HEK293 (cell line): ENCODE data around the gene CAB39.

ENCODE experiments used
- GFI1B ChIP-seq: fragments of 450-650 bp; formaldehyde crosslinking; IDR thresholded peaks from 2 replicates; pipeline ENCODE4 v1.5.1; 2016; ENCODE audit warnings: missing biosample characterization, missing genetic modification characterization
- KLF7 ChIP-seq: fragments of 450-650 bp; formaldehyde crosslinking; IDR thresholded peaks from 2 replicates; pipeline ENCODE4 v1.5.1; 2016; ENCODE audit warnings: missing biosample characterization, missing genetic modification characterization, borderline replicate concordance
- MZF1 ChIP-seq: fragments of 450-650 bp; formaldehyde crosslinking; IDR thresholded peaks from 2 replicates; pipeline ENCODE4 v1.5.1; 2017; ENCODE audit warnings: missing biosample characterization, missing genetic modification characterization, borderline replicate concordance
- SCRT1 ChIP-seq: fragments of 450-650 bp; formaldehyde crosslinking; IDR thresholded peaks from 2 replicates; pipeline ENCODE4 v1.5.1; 2016; ENCODE audit warnings: missing biosample characterization, missing genetic modification characterization, borderline replicate concordance
- SP2 ChIP-seq: fragments of 450-650 bp; formaldehyde crosslinking; IDR thresholded peaks from 2 replicates; pipeline ENCODE4 v1.5.1; 2016; ENCODE audit warnings: missing biosample characterization, missing genetic modification characterization
- SP7 ChIP-seq: fragments of 450-650 bp; formaldehyde crosslinking; IDR thresholded peaks from 2 replicates; pipeline ENCODE4 v1.5.1; 2016; ENCODE audit warnings: missing biosample characterization, missing genetic modification characterization
- ZBTB7A ChIP-seq: fragments of 450-650 bp; formaldehyde crosslinking; IDR thresholded peaks from 2 replicates; pipeline ENCODE4 v1.5.1; 2016; ENCODE audit warnings: low read depth, missing biosample characterization, missing genetic modification characterization
- ZEB2 ChIP-seq: fragments of 450-650 bp; formaldehyde crosslinking; IDR thresholded peaks from 2 replicates; pipeline ENCODE4 v1.5.1; 2016; ENCODE audit warnings: missing biosample characterization, missing genetic modification characterization
- ZNF514 ChIP-seq: fragments of 450-650 bp; formaldehyde crosslinking; IDR thresholded peaks from 2 replicates; pipeline ENCODE4 v1.5.1; 2016; ENCODE audit warnings: missing biosample characterization, missing genetic modification characterization
- ZNF571 ChIP-seq: fragments of 450-650 bp; formaldehyde crosslinking; IDR thresholded peaks from 2 replicates; pipeline ENCODE4 v1.5.0; 2017; ENCODE audit warnings: missing biosample characterization, missing genetic modification characterization
- ZNF600 ChIP-seq: fragments of 450-650 bp; formaldehyde crosslinking; IDR thresholded peaks from 2 replicates; pipeline ENCODE4 v1.5.1; 2016; ENCODE audit warnings: missing biosample characterization, missing genetic modification characterization
- ZNF624 ChIP-seq: fragments of 450-650 bp; formaldehyde crosslinking; IDR thresholded peaks from 2 replicates; pipeline ENCODE4 v1.5.1; 2017; ENCODE audit warnings: missing biosample characterization, missing genetic modification characterization
- ZNF654 ChIP-seq: fragments of 450-650 bp; formaldehyde crosslinking; IDR thresholded peaks from 2 replicates; pipeline ENCODE4 v1.5.1; 2016; ENCODE audit warnings: low read depth, missing biosample characterization, missing genetic modification characterization
- ZNF660 ChIP-seq: fragments of 450-650 bp; IDR thresholded peaks from 2 replicates; pipeline ENCODE4 v1.5.1; 2018; ENCODE audit warnings: missing biosample characterization, mild to moderate bottlenecking, missing genetic modification characterization
- ZNF837 ChIP-seq: fragments of 450-650 bp; formaldehyde crosslinking; IDR thresholded peaks from 2 replicates; pipeline ENCODE4 v1.5.1; 2016; ENCODE audit warnings: missing biosample characterization, missing genetic modification characterization
- ZSCAN30 ChIP-seq: fragments of 450-650 bp; IDR thresholded peaks from 2 replicates; pipeline ENCODE4 v1.5.1; 2018; ENCODE audit warnings: missing biosample characterization, mild to moderate bottlenecking, missing genetic modification characterization, moderate library complexity
- TF ChIP-seq, protein P1 (sequence below): fragments of 450-650 bp; formaldehyde crosslinking; IDR thresholded peaks from 2 replicates; pipeline ENCODE4 v1.5.1; 2016; ENCODE audit warnings: missing biosample characterization, missing genetic modification characterization, borderline replicate concordance
- TF ChIP-seq, protein P2 (sequence below): fragments of 450-650 bp; formaldehyde crosslinking; IDR thresholded peaks from 2 replicates; pipeline ENCODE4 v1.5.1; 2017; ENCODE audit warnings: missing biosample characterization, missing genetic modification characterization
- TF ChIP-seq, protein P3 (sequence below): fragments of 450-650 bp; formaldehyde crosslinking; optimal IDR thresholded peaks from 2 replicates; pipeline ENCODE3; 2016; ENCODE audit warnings: missing biosample characterization, mild to moderate bottlenecking, missing genetic modification characterization
- TF ChIP-seq, protein P4 (sequence below): fragments of 450-650 bp; formaldehyde crosslinking; IDR thresholded peaks from 2 replicates; pipeline ENCODE4 v1.5.1; 2017; ENCODE audit warnings: missing biosample characterization, missing genetic modification characterization
- TF ChIP-seq, protein P5 (sequence below): fragments of 450-650 bp; formaldehyde crosslinking; IDR thresholded peaks from 2 replicates; pipeline ENCODE4 v1.5.1; 2016; ENCODE audit warnings: missing biosample characterization, missing genetic modification characterization, low read depth
- TF ChIP-seq, protein P6 (sequence below): fragments of 450-650 bp; formaldehyde crosslinking; IDR thresholded peaks from 2 replicates; pipeline ENCODE4 v1.5.1; 2016; ENCODE audit warnings: missing biosample characterization, missing genetic modification characterization, low read depth
- TF ChIP-seq, protein P7 (sequence below): fragments of 450-650 bp; formaldehyde crosslinking; IDR thresholded peaks from 2 replicates; pipeline ENCODE4 v1.5.1; 2016; ENCODE audit warnings: missing biosample characterization, missing genetic modification characterization

Gene CAB39

DNA sequence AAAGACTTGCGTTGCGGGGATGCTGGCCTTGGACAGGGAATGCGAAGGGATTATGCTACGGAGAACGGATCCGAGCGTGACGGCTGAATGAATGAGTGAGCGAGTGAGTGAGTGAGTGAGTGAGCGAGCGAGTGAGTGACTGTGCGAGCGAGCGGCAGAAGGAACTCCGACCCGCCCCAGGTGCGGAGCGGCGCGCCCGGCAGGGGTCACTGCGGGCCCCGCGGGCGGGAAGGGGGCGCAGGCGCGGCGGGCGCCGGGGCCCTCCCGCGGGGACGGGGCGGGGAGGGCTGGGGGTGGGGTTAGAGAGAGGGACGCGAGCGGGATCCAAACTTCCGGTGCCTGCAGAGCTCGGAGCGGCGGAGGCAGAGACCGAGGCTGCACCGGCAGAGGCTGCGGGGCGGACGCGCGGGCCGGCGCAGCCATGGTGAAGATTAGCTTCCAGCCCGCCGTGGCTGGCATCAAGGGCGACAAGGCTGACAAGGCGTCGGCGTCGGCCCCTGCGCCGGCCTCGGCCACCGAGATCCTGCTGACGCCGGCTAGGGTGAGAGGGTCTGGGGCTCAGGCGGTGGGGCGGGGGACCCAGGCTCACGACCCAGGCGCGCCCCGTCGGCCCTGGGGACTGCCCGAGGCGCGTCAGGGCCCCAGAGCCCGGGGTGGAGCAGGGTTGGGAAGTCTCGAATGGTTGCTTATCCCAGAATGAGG lies 152.1 kb downstream of the CAB39 start, which contains the start of gene ITM2C (continued):
- TF ChIP-seq, protein P1, sequence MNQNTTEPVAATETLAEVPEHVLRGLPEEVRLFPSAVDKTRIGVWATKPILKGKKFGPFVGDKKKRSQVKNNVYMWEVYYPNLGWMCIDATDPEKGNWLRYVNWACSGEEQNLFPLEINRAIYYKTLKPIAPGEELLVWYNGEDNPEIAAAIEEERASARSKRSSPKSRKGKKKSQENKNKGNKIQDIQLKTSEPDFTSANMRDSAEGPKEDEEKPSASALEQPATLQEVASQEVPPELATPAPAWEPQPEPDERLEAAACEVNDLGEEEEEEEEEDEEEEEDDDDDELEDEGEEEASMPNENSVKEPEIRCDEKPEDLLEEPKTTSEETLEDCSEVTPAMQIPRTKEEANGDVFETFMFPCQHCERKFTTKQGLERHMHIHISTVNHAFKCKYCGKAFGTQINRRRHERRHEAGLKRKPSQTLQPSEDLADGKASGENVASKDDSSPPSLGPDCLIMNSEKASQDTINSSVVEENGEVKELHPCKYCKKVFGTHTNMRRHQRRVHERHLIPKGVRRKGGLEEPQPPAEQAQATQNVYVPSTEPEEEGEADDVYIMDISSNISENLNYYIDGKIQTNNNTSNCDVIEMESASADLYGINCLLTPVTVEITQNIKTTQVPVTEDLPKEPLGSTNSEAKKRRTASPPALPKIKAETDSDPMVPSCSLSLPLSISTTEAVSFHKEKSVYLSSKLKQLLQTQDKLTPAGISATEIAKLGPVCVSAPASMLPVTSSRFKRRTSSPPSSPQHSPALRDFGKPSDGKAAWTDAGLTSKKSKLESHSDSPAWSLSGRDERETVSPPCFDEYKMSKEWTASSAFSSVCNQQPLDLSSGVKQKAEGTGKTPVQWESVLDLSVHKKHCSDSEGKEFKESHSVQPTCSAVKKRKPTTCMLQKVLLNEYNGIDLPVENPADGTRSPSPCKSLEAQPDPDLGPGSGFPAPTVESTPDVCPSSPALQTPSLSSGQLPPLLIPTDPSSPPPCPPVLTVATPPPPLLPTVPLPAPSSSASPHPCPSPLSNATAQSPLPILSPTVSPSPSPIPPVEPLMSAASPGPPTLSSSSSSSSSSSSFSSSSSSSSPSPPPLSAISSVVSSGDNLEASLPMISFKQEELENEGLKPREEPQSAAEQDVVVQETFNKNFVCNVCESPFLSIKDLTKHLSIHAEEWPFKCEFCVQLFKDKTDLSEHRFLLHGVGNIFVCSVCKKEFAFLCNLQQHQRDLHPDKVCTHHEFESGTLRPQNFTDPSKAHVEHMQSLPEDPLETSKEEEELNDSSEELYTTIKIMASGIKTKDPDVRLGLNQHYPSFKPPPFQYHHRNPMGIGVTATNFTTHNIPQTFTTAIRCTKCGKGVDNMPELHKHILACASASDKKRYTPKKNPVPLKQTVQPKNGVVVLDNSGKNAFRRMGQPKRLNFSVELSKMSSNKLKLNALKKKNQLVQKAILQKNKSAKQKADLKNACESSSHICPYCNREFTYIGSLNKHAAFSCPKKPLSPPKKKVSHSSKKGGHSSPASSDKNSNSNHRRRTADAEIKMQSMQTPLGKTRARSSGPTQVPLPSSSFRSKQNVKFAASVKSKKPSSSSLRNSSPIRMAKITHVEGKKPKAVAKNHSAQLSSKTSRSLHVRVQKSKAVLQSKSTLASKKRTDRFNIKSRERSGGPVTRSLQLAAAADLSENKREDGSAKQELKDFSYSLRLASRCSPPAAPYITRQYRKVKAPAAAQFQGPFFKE (tag by site-specific recombination), result no peak
- TF ChIP-seq ZSCAN30 (no peak), ZNF837 (tag by site-specific recombination) (0 out of 2 replicates have a peak, but pooled peaks have one; percentile 53), ZNF571 (tag by site-specific recombination) (no peak), ZBTB7A (tag by site-specific recombination) (0 out of 2 replicates have a peak, but pooled peaks have one; percentile 55), SP2 (tag by site-specific recombination) (peak; percentile 43), SCRT1 (tag by site-specific recombination) (no peak), SP7 (0 out of 2 replicates have a peak, but pooled peaks have one; percentile 52), ZNF600 (tag by site-specific recombination) (peak; percentile 72), GFI1B (no peak), ZNF514 (tag by site-specific recombination) (no peak), MZF1 (tag by site-specific recombination) (peak; percentile 30; the same call in 1 of the 2 replicates), ZNF654 (tag by site-specific recombination) (no peak), ZEB2 (tag by site-specific recombination) (peak; percentile 82), ZNF660 (tag by site-specific recombination) (no peak), ZNF624 (no peak), KLF7 (tag by site-specific recombination) (no peak)
- TF ChIP-seq, protein P2, sequence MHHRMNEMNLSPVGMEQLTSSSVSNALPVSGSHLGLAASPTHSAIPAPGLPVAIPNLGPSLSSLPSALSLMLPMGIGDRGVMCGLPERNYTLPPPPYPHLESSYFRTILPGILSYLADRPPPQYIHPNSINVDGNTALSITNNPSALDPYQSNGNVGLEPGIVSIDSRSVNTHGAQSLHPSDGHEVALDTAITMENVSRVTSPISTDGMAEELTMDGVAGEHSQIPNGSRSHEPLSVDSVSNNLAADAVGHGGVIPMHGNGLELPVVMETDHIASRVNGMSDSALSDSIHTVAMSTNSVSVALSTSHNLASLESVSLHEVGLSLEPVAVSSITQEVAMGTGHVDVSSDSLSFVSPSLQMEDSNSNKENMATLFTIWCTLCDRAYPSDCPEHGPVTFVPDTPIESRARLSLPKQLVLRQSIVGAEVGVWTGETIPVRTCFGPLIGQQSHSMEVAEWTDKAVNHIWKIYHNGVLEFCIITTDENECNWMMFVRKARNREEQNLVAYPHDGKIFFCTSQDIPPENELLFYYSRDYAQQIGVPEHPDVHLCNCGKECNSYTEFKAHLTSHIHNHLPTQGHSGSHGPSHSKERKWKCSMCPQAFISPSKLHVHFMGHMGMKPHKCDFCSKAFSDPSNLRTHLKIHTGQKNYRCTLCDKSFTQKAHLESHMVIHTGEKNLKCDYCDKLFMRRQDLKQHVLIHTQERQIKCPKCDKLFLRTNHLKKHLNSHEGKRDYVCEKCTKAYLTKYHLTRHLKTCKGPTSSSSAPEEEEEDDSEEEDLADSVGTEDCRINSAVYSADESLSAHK (tag by site-specific recombination), result no peak
- TF ChIP-seq, protein P3, sequence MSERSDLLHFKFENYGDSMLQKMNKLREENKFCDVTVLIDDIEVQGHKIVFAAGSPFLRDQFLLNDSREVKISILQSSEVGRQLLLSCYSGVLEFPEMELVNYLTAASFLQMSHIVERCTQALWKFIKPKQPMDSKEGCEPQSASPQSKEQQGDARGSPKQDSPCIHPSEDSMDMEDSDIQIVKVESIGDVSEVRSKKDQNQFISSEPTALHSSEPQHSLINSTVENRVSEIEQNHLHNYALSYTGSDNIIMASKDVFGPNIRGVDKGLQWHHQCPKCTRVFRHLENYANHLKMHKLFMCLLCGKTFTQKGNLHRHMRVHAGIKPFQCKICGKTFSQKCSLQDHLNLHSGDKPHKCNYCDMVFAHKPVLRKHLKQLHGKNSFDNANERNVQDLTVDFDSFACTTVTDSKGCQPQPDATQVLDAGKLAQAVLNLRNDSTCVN, result peak; percentile 71
- TF ChIP-seq, protein P4, sequence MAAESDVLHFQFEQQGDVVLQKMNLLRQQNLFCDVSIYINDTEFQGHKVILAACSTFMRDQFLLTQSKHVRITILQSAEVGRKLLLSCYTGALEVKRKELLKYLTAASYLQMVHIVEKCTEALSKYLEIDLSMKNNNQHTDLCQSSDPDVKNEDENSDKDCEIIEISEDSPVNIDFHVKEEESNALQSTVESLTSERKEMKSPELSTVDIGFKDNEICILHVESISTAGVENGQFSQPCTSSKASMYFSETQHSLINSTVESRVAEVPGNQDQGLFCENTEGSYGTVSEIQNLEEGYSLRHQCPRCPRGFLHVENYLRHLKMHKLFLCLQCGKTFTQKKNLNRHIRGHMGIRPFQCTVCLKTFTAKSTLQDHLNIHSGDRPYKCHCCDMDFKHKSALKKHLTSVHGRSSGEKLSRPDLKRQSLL (tag by site-specific recombination), result no peak
- TF ChIP-seq, protein P5, sequence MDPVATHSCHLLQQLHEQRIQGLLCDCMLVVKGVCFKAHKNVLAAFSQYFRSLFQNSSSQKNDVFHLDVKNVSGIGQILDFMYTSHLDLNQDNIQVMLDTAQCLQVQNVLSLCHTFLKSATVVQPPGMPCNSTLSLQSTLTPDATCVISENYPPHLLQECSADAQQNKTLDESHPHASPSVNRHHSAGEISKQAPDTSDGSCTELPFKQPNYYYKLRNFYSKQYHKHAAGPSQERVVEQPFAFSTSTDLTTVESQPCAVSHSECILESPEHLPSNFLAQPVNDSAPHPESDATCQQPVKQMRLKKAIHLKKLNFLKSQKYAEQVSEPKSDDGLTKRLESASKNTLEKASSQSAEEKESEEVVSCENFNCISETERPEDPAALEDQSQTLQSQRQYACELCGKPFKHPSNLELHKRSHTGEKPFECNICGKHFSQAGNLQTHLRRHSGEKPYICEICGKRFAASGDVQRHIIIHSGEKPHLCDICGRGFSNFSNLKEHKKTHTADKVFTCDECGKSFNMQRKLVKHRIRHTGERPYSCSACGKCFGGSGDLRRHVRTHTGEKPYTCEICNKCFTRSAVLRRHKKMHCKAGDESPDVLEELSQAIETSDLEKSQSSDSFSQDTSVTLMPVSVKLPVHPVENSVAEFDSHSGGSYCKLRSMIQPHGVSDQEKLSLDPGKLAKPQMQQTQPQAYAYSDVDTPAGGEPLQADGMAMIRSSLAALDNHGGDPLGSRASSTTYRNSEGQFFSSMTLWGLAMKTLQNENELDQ (tag by site-specific recombination), result no peak
- TF ChIP-seq, protein P6, sequence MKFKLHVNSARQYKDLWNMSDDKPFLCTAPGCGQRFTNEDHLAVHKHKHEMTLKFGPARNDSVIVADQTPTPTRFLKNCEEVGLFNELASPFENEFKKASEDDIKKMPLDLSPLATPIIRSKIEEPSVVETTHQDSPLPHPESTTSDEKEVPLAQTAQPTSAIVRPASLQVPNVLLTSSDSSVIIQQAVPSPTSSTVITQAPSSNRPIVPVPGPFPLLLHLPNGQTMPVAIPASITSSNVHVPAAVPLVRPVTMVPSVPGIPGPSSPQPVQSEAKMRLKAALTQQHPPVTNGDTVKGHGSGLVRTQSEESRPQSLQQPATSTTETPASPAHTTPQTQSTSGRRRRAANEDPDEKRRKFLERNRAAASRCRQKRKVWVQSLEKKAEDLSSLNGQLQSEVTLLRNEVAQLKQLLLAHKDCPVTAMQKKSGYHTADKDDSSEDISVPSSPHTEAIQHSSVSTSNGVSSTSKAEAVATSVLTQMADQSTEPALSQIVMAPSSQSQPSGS (tag by site-specific recombination), result no peak
- TF ChIP-seq, protein P7, sequence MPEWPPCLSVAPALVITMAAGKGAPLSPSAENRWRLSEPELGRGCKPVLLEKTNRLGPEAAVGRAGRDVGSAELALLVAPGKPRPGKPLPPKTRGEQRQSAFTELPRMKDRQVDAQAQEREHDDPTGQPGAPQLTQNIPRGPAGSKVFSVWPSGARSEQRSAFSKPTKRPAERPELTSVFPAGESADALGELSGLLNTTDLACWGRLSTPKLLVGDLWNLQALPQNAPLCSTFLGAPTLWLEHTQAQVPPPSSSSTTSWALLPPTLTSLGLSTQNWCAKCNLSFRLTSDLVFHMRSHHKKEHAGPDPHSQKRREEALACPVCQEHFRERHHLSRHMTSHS (tag by site-specific recombination), result no peak
